CD4-positive, alpha-beta T cell treated with Interleukin-15 for 1 hour (primary cell): ENCODE data around the gene HMCN2.
A peak's percentile ranks its signal among the peaks of the same experiment; 100 is the strongest.

Source experiments
- DNase-seq: peaks from one replicate; pipeline ENCODE4 v3.0.0-alpha.2; 2020

Gene HMCN2

GRCh38 chr9:130459941-130460669 lies 194.5 kb downstream of the HMCN2 start:
- no peak for DNase-seq

- DNase-seq, result peak; percentile 43
Measured at GRCh38 chr9:130461218-130461630, 195.7 kb downstream of the HMCN2 start.

- DNase-seq, result no peak
Measured at GRCh38 chr9:130461731-130462130, 196.2 kb downstream of the HMCN2 start.

- DNase-seq, result no peak
Measured at GRCh38 chr9:130462685-130463540, 197.4 kb downstream of the HMCN2 start.

GRCh38 chr9:130463763-130464745 lies 198.5 kb downstream of the HMCN2 start:
- DNase-seq, result no peak

- no peak for DNase-seq
Measured at GRCh38 chr9:130465383-130466096, 200.0 kb downstream of the HMCN2 start.

- no peak for DNase-seq
Measured at GRCh38 chr9:130466537-130467217, 201.1 kb downstream of the HMCN2 start.

- no peak for DNase-seq
Measured at GRCh38 chr9:130467316-130467715, 201.8 kb downstream of the HMCN2 start.

- DNase-seq, result no peak
Measured at GRCh38 chr9:130468566-130468965, 203.0 kb downstream of the HMCN2 start.

- DNase-seq, result no peak
Measured at GRCh38 chr9:130470269-130470668, 204.7 kb downstream of the HMCN2 start.

GRCh38 chr9:130470950-130471349 lies 205.4 kb downstream of the HMCN2 start:
- DNase-seq, result no peak

GRCh38 chr9:130471411-130472183 lies 206.0 kb downstream of the HMCN2 start:
- DNase-seq, result no peak

- DNase-seq, result no peak
Measured at GRCh38 chr9:130472184-130472705, 206.7 kb downstream of the HMCN2 start.

- DNase-seq, result no peak
Measured at GRCh38 chr9:130473009-130473408, 207.4 kb downstream of the HMCN2 start.

GRCh38 chr9:130473566-130473965 lies 208.0 kb downstream of the HMCN2 start:
- no peak for DNase-seq

GRCh38 chr9:130474106-130474505 lies 208.5 kb downstream of the HMCN2 start:
- DNase-seq, result no peak

GRCh38 chr9:130476151-130476730 lies 210.7 kb downstream of the HMCN2 start:
- no peak for DNase-seq

- no peak for DNase-seq
Measured at GRCh38 chr9:130477564-130477963, 212.0 kb downstream of the HMCN2 start.

GRCh38 chr9:130478152-130478551 lies 212.6 kb downstream of the HMCN2 start:
- DNase-seq, result no peak
